Transverse colon (tissue), 4 donors: Measurements from ENCODE around the gene WDR64. TPM values are rescaled to one million over a fixed set of nuclear protein-coding genes. Genes with fewer than 3 reads are reported as not detected.

Experiments
- DNase-seq: peaks from one replicate; pipeline ENCODE4 v3.0.0-alpha.2; 2019
- H3K27ac ChIP-seq, 4 donors: fragments of 200-600 bp; sonication (generic); 2 replicates each; pipeline ENCODE4 v1.5.1; 2016 to 2018; ENCODE audit warnings: inconsistent platforms in 4 of 4
- H3K27me3 ChIP-seq: fragments of 200-600 bp; sonication (generic); 2 replicates; pipeline ENCODE4 v1.5.1; 2017; ENCODE audit warnings: inconsistent platforms
- H3K36me3 ChIP-seq, 4 donors: fragments of 200-600 bp; sonication (generic); 2 replicates each; pipeline ENCODE4 v1.5.1; 2017 to 2019; ENCODE audit warnings: inconsistent platforms in 4 of 4
- H3K4me1 ChIP-seq, 4 donors: fragments of 200-600 bp; sonication (generic); 2 replicates each; pipeline ENCODE4 v1.5.1; 2017 to 2020; ENCODE audit warnings: inconsistent platforms in 4 of 4
- H3K4me3 ChIP-seq, 4 donors: fragments of 200-600 bp; sonication (generic); 1 replicate in 1 of 4; 2 replicates in 3 of 4; pipeline versions ENCODE4 v1.5.1 to v1.6.1; 2017 to 2019; ENCODE audit warnings: inconsistent platforms in 4 of 4
- H3K9me3 ChIP-seq, 2 donors: fragments of 200-600 bp; sonication (generic); 2 replicates each; pipeline ENCODE4 v1.5.1; 2017 to 2019; ENCODE audit warnings: inconsistent platforms in 2 of 2
- CTCF ChIP-seq, 5 experiments: fragments of 200-600 bp in 3 of 5; fragments of 450-650 bp in 2 of 5; sonication (generic) in 3 of 5; IDR thresholded peaks; 1 replicate in 2 of 5; 2 replicates in 3 of 5; pipeline ENCODE4 v1.5.1; 2016 to 2017; ENCODE audit warnings: antibody characterized with exemption in 5 of 5, inconsistent platforms in 3 of 5, mild to moderate bottlenecking in 2 of 5, moderate library complexity in 1 of 5
- EP300 ChIP-seq: sonication (generic); formaldehyde crosslinking; IDR thresholded peaks from one replicate; pipeline ENCODE4 v1.6.1; 2017; ENCODE audit warnings: antibody characterized with exemption, low read depth
- POLR2A ChIP-seq: fragments of 450-650 bp; IDR thresholded peaks from one replicate; pipeline ENCODE4 v1.6.1; 2016; ENCODE audit warnings: antibody characterized with exemption, mild to moderate bottlenecking, moderate library complexity
- POLR2AphosphoS5 ChIP-seq, 3 donors: sonication (generic); formaldehyde crosslinking; IDR thresholded peaks; one replicate each; pipeline ENCODE4 v1.6.1; 2016; ENCODE audit warnings: antibody characterized with exemption in 3 of 3
- WGBS, 2 donors: methylation state at CpG; one replicate each; pipeline ENCODE4 v1.1.5; 2018; ENCODE audit warnings: low coverage in 1 of 2; 5-methylcytosine and 5-hydroxymethylcytosine counted together
- in situ Hi-C, 4 donors: fragments of 200-750 bp; cut with MboI; loops; one replicate each; pipeline versions ENCODE4 v1.15.0 to v1.15.1; 2017; ENCODE audit warnings: low sequenced_read_pairs in 3 of 4, low pct_ligation_motif_present in 1 of 4, low pct_unique_long_range_greater_than_20kb in 1 of 4
- intact Hi-C: fragments of 100-400 bp; cut with DNase I; formaldehyde crosslinking; loops from one replicate; pipeline ENCODE4 v1.15.1; 2023; ENCODE audit warnings: low total_unique reads
- total RNA-seq, 4 donors: library from RNA; depleted of rRNA; stranded (reverse); fragments of >200 nt; gene quantifications; one replicate each; pipeline ENCODE4 v1.1.0, GENCODE V29; 2016

The WDR64 gene
- total RNA-seq, 4 donors from 2014 or later: not detected

GRCh38 chr1:241611736-241612135, 40.3 kb upstream of the WDR64 start:
- H3K27me3 ChIP-seq: no peaks in the 10 kb centered on the region
- H3K4me1 ChIP-seq: peaks cover 3 to 46% (median 12%) of the 10 kb centered on the region in 4 donors
- H3K9me3 ChIP-seq: no peaks in the 10 kb centered on the region
- TF ChIP-seq POLR2A (no peak), POLR2AphosphoS5 (IDR thresholded peaks at IDR 0.05) (no peak), EP300 (no peak), CTCF (IDR thresholded peaks at IDR 0.05) (no peak)
- in situ Hi-C loops: loop anchor here in 3 of 4 donors (25.0 kb wide), 2 partner anchors 226 to 376 kb away; partner anchors contain the start of genes EXO1 (in 2 of the 3) and MAP1LC3C (in 2 of the 3)
- no peak for DNase-seq
- H3K27ac ChIP-seq: no peak overlapping the region
- WGBS, 2 donors: 57 to 61% methylated on average over 1 of the region's 1 CpG
- H3K4me3 ChIP-seq: no peak overlapping the region
- intact Hi-C loops: no loop called here
- no peaks in the 10 kb centered on the region for H3K36me3 ChIP-seq

DNA sequence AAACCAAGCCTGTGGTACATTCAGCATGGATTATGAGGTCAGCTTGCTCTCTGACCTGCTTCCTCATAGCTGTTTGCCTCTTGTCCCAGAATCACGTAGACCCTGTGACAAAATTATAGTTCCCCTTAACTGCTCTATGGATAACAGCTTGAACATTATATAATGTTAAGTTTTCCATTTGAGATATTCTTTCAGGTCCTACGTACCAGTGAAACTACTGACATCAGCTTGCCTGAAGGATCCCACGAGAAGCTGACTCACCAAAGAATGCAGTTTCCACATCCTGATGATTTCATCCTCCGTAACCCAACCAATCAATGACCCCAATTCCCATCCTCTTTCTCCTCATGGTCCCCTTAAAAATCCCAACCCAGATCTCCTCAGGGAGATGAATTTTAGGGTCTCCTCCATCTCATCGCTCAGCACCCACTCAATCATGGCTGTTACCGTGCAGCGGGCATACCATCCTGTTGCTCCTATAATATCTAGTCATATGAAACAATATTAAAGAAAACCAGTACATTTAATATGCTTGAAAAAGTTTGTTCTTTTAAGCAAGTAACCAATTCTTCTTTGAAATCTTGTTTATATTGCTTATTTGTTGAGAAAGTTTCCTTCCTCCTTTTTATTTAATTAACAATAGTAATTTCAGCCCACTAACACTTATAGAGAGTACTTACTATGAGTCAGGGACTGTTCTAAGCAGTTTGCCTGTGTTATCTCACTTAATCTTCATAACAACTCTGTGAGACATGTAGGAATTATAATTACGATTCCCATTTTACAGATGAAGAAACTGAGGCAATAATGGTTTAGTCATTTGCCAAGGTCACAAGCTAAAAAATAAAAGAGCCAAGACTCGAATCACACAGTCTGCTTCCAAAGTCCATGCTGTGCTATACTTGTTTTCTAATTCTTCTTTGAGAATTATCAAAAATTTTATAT, 39.3 kb upstream of the WDR64 start:
- H3K36me3 ChIP-seq: no peaks in the 10 kb centered on the region
- 75 to 77% methylated on average over 9 of the region's 9 CpGs for WGBS, 2 donors
- intact Hi-C loops (no loop called here), in situ Hi-C loops (loop anchor here in 3 of 4 donors (25.0 kb wide), 2 partner anchors 224 to 374 kb away; partner anchors contain the start of genes EXO1 (in 2 of the 3) and MAP1LC3C (in 2 of the 3))
- TF ChIP-seq POLR2A (no peak), EP300 (no peak)
- H3K4me3 ChIP-seq: no peak overlapping the region
- no peak overlapping the region for H3K27ac ChIP-seq
- H3K4me1 ChIP-seq: peaks cover 3 to 46% (median 12%) of the 10 kb centered on the region in 4 donors
- H3K27me3 ChIP-seq: no peaks in the 10 kb centered on the region
- no peak for DNase-seq
- no peaks in the 10 kb centered on the region for H3K9me3 ChIP-seq

GRCh38 chr1:241614144-241614543, 37.9 kb upstream of the WDR64 start:
- in situ Hi-C loops (loop anchor here in 3 of 4 donors (25.0 kb wide), 2 partner anchors 223 to 373 kb away; partner anchors contain the start of genes EXO1 (in 2 of the 3) and MAP1LC3C (in 2 of the 3)), intact Hi-C loops (no loop called here)
- no peak overlapping the region for H3K4me3 ChIP-seq
- DNase-seq: no peak
- no peaks in the 10 kb centered on the region for H3K36me3 ChIP-seq
- no peak overlapping the region for H3K27ac ChIP-seq
- TF ChIP-seq EP300 (no peak), POLR2A (no peak), CTCF (IDR thresholded peaks at IDR 0.05) (no peak)
- no peaks in the 10 kb centered on the region for H3K9me3 ChIP-seq
- H3K4me1 ChIP-seq: peaks cover 3 to 50% (median 14%) of the 10 kb centered on the region in 4 donors
- 87 to 89% methylated on average over 4 of the region's 4 CpGs for WGBS, 2 donors
- H3K27me3 ChIP-seq: no peaks in the 10 kb centered on the region

DNA sequence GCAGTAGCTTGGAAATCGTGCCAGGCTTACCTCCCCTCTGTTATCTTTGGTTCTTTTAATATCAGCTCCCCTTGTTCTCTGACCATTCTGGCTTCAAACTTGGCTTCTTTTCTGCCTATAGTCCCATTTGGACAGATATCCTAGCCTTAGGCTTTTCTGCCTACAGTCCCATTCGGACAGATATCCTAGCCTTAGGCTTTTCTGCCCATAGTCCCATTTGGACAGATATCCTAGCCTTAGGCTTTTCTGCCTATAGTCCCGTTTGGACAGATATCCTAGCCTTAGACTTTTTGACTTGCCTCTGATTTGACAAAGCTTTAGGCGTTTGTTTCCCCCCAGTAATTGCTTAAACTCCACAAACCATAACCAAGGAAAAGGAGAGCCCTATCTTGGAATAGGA, 37.5 kb upstream of the WDR64 start:
- Histone ChIP-seq H3K4me1 (peaks cover 3 to 54% (median 14%) of the 10 kb centered on the region in 4 donors), H3K36me3 (no peaks in the 10 kb centered on the region), H3K27ac (peak overlapping the region in 2 of 4 donors; percentile 37 to 53), H3K27me3 (no peaks in the 10 kb centered on the region), H3K9me3 (no peaks in the 10 kb centered on the region), H3K4me3 (no peak overlapping the region)
- intact Hi-C loops (no loop called here), in situ Hi-C loops (loop anchor here in 3 of 4 donors (25.0 kb wide), 2 partner anchors 223 to 373 kb away; partner anchors contain the start of genes EXO1 (in 2 of the 3) and MAP1LC3C (in 2 of the 3))
- no peak for DNase-seq
- TF ChIP-seq POLR2AphosphoS5 (IDR thresholded peaks at IDR 0.05) (no peak), EP300 (no peak), CTCF (IDR thresholded peaks at IDR 0.05) (no peak), POLR2A (no peak)
- 60 to 75% methylated on average over 4 of the region's 4 CpGs for WGBS, 2 donors
